Thyroid gland (tissue), 4 donors: ENCODE measurements around the gene PIP5KL1. TPM values are rescaled to one million over a fixed set of nuclear protein-coding genes. Genes with fewer than 3 reads are reported as not detected.

ENCODE experiments used
- DNase-seq, 2 donors: peaks; one replicate each; pipeline ENCODE4 v3.0.0-alpha.2; 2019
- H3K27ac ChIP-seq, 3 donors: fragments of 200-600 bp; sonication (generic); 1 replicate in 2 of 3; 2 replicates in 1 of 3; pipeline ENCODE4 v1.5.1; 2016 to 2019; ENCODE audit warnings: mild to moderate bottlenecking in 1 of 3, moderate library complexity in 1 of 3
- H3K27me3 ChIP-seq: fragments of 200-600 bp; sonication (generic); one replicate; pipeline ENCODE4 v1.5.1; 2019
- H3K36me3 ChIP-seq, 2 donors: fragments of 200-600 bp; sonication (generic); one replicate each; pipeline ENCODE4 v1.5.1; 2016 to 2019
- H3K4me1 ChIP-seq, 2 donors: fragments of 200-600 bp; sonication (generic); one replicate each; pipeline ENCODE4 v1.5.1; 2017 to 2019
- H3K4me3 ChIP-seq, 3 donors: fragments of 200-600 bp; sonication (generic); replicated peaks in 1 of 3; 1 replicate in 2 of 3; 2 replicates in 1 of 3; pipeline ENCODE4 v1.5.1; 2016; ENCODE audit warnings: mild to moderate bottlenecking in 1 of 3
- H3K9me3 ChIP-seq: fragments of 200-600 bp; sonication (generic); one replicate; pipeline ENCODE4 v1.5.1; 2017
- POLR2A ChIP-seq, 2 donors: fragments of 450-650 bp; IDR thresholded peaks; one replicate each; pipeline ENCODE4 v1.6.1; 2017; ENCODE audit warnings: antibody characterized with exemption in 2 of 2, mild to moderate bottlenecking in 2 of 2, moderate library complexity in 1 of 2
- WGBS, 2 donors: methylation state at CpG; one replicate each; pipeline ENCODE4 v1.1.5; 2017; 5-methylcytosine and 5-hydroxymethylcytosine counted together
- intact Hi-C: fragments of 100-400 bp; cut with DNase I; formaldehyde crosslinking; loops from one replicate; pipeline ENCODE4 v1.15.1; 2023
- total RNA-seq, 4 donors: library from RNA; depleted of rRNA; stranded (reverse); fragments of >200 nt; gene quantifications; one replicate each; pipeline ENCODE4 v1.2.3, GENCODE V29; 2016
- TF ChIP-seq, protein P1 (sequence below), 6 experiments: fragments of 200-600 bp in 3 of 6; fragments of 450-650 bp in 3 of 6; sonication (generic) in 3 of 6; IDR thresholded peaks; one replicate each; pipeline ENCODE4 v1.5.1; 2016 to 2019; ENCODE audit warnings: antibody characterized with exemption in 6 of 6, mild to moderate bottlenecking in 2 of 6, inconsistent platforms in 1 of 6, moderate library complexity in 1 of 6

The PIP5KL1 gene
- total RNA-seq, 4 donors from 2014 or later = 1.0 to 5.2 (median 1.6) TPM; not detected in 1

GRCh38 chr9:127903557-127904475, 26.8 kb downstream of the PIP5KL1 start:
- no peak overlapping the region for H3K4me3 ChIP-seq
- peak overlapping the region; percentile 70 to 83 (median 80) for H3K27ac ChIP-seq
- TF ChIP-seq POLR2A (IDR thresholded peaks at IDR 0.05) = peak in 1 of 2 donors; percentile 9
- TF ChIP-seq, protein P1, sequence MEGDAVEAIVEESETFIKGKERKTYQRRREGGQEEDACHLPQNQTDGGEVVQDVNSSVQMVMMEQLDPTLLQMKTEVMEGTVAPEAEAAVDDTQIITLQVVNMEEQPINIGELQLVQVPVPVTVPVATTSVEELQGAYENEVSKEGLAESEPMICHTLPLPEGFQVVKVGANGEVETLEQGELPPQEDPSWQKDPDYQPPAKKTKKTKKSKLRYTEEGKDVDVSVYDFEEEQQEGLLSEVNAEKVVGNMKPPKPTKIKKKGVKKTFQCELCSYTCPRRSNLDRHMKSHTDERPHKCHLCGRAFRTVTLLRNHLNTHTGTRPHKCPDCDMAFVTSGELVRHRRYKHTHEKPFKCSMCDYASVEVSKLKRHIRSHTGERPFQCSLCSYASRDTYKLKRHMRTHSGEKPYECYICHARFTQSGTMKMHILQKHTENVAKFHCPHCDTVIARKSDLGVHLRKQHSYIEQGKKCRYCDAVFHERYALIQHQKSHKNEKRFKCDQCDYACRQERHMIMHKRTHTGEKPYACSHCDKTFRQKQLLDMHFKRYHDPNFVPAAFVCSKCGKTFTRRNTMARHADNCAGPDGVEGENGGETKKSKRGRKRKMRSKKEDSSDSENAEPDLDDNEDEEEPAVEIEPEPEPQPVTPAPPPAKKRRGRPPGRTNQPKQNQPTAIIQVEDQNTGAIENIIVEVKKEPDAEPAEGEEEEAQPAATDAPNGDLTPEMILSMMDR (IDR thresholded peaks at IDR 0.05) = no peak
- 38 to 39% methylated on average over 13 to 16 of the region's 17 CpGs for WGBS, 2 donors
- H3K36me3 ChIP-seq = no peaks in the 10 kb centered on the region
- intact Hi-C loops = no loop called here
- no peaks in the 10 kb centered on the region for H3K27me3 ChIP-seq
- H3K9me3 ChIP-seq = no peaks in the 10 kb centered on the region
- peak; percentile 88 to 89 for DNase-seq
- H3K4me1 ChIP-seq = peaks cover 42 to 49% of the 10 kb centered on the region in 2 donors

DNA sequence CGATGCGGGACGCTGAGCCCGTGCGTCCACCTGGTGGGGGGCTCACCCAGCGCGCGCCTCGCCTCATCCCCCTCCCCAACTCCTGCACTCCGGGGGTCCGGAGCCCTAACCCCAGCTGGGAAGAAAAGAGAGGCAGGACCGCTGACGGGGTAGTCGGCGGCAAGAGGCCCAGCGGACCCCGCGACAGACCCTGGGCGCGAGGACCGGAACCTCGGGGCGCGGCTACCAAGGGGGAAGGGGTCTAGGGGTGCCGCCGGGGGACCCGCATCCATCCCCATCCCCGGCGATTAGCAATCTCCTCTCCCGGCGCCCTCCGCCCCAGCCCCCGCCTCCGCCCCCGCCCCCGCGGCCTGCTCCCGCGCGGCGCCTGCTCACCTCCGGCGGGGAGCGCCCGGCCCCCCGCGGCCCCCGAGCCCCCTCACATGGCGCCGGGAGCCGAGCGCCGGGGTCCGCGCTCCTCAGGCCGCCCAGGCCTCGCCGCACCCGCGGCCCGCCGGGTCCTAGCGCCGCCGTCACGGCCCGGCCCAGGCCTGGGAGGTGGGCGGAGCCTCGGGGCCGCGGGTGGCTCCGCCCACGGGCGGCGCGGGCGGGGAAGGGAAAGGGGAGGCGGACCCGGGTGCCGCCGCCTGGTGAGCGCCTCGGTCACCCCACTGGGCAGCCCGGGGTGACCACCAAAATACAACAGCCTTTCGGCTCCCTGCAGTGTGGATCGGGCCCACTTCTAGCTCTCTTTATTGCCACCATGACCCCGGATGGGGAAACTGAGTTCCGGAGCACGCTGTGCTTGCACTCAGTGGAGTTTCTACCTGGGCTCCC, 31.2 kb downstream of the PIP5KL1 start, which contains the start of gene ST6GALNAC6:
Gene ST6GALNAC6, minus strand, starts transcription at position 476 of the 816 bp plus-strand sequence. CDS start 1,622 bp downstream, outside the sequence.
- intact Hi-C loops = no loop called here
- peaks cover 10 to 17% of the 10 kb centered on the region in 2 donors for H3K36me3 ChIP-seq
- H3K27me3 ChIP-seq = no peaks in the 10 kb centered on the region
- H3K4me3 ChIP-seq = peak within 1 kb of the TSS; percentile 84 to 94 (median 87)
- H3K27ac ChIP-seq = peak within 1 kb of the TSS; percentile 88 to 92 (median 91)
- H3K4me1 ChIP-seq = peaks cover 30 to 34% of the 10 kb centered on the region in 2 donors
- WGBS, 2 donors = 2 to 3% methylated on average over 9 to 12 of the region's 89 CpGs
- TF ChIP-seq, protein P1 (IDR thresholded peaks at IDR 0.05) = no peak
- TF ChIP-seq POLR2A (IDR thresholded peaks at IDR 0.05) = peak in 1 of 2 donors; percentile 59
- peak; percentile 67 to 72 for DNase-seq
- no peaks in the 10 kb centered on the region for H3K9me3 ChIP-seq

DNA sequence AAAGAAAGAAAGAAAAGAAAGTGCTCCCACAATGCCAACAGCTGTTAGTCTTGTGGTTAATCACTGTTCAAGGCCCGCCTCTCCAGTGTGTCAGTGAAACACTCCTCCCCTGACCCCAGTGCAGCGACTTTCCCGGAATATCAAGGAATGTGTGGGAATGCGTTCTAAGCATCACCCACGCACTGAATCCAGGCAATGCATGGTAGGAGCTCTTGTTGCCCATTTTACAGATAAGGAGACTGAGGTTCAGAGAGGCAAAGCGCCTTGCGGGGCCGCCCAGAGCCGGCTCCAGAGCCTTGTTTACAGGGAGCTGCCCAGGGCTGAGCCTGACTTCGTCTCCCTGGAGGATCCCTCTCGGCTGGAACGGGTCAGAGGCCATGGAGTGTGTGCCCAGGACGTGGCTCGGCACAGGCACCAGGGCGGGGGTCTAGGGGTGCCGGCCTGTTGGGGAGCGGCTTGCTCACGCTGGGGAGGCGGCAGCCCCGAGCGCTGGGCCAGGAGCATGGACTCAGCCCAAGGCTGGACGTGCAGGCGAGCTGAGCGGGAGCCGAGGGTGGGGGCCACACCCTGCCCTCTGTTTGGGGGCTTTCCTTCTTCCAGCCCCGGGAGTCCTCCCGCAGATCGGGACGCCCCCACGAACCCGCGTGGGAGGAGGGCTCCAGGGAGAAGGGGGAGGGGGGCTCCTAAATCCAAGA, 32.0 kb downstream of the PIP5KL1 start:
- TF ChIP-seq, protein P1 (IDR thresholded peaks at IDR 0.05) = no peak
- TF ChIP-seq POLR2A (IDR thresholded peaks at IDR 0.05) = no peak
- Histone ChIP-seq H3K27ac (peak overlapping the region; percentile 88 to 92 (median 91)), H3K9me3 (no peaks in the 10 kb centered on the region), H3K36me3 (peaks cover 18 to 24% of the 10 kb centered on the region in 2 donors), H3K27me3 (no peaks in the 10 kb centered on the region), H3K4me3 (peak overlapping the region; percentile 84 to 94 (median 87)), H3K4me1 (peaks cover 22 to 27% of the 10 kb centered on the region in 2 donors)
- DNase-seq = peak in 1 of 2 donors; percentile 44
- WGBS, 2 donors = 33 to 48% methylated on average over 7 to 21 of the region's 32 CpGs
- intact Hi-C loops = no loop called here

DNA sequence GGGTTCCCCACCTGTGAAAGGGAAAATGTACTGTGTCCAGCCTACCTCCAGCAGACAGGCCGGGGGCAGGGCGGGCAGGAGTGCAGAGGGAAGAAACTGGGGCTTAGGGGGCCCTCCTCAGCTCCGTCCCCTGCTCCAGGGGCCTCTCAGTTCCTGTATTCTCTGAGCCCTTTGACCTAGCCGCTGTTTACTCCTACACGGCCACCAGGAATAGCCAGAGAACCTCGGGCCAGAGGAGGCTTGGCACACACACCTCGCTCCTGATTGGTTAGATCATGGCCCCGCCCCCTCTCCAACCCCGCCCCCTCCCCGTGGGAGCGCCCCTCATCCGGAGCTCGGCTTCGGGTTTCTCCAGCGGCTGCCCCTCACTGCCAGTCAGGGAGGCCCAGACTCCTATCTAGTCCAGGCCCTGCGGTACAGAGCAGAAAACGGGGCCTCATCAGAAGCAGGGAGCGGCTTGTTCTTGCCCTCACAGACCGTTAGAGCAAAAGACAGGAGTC, 33.3 kb downstream of the PIP5KL1 start:
- H3K27ac ChIP-seq = peak overlapping the region; percentile 47 to 92 (median 91)
- H3K4me3 ChIP-seq = peak overlapping the region in 1 of 3 donors; percentile 94
- H3K27me3 ChIP-seq = no peaks in the 10 kb centered on the region
- DNase-seq = peak; percentile 69 to 70
- TF ChIP-seq, protein P1 (IDR thresholded peaks at IDR 0.05) = no peak
- no peak for TF ChIP-seq POLR2A (IDR thresholded peaks at IDR 0.05)
- H3K4me1 ChIP-seq = peaks cover 16 to 20% of the 10 kb centered on the region in 2 donors
- intact Hi-C loops = no loop called here
- peaks cover 27 to 34% of the 10 kb centered on the region in 2 donors for H3K36me3 ChIP-seq
- WGBS, 2 donors = 26 to 33% methylated on average over 6 to 8 of the region's 19 CpGs
- H3K9me3 ChIP-seq = no peaks in the 10 kb centered on the region
